ENCODE results near the gene CDC42EP3. TPM values are rescaled to one million over a fixed set of nuclear protein-coding genes. Genes with fewer than 3 reads are reported as not detected.

Gene CDC42EP3
- total and polyA plus RNA-seq, 3 donors from 2014 or later = 44.3 to 107 (median 50.6) TPM

DNA sequence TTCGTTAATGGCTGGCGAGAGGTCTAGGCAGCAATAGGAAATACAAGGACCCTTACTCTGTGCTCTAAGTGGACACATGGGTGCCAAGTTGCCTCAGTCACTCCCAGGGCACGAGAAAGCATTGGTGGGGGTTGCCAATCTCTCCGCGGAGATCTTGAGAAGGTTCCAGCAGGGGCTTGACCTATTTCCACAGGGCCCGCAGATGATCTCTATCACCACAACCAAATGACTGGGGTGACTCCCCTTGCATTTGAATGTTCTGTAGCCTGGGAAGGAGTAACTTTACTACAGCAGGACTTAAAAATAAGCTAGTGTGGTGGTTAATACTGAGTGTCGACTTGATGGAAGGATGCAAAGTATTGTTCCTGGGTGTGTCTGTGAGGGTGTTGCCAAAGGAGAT is 8.1 kb downstream of the CDC42EP3 start:
- Histone ChIP-seq H3K9me3 (no peaks in the 10 kb centered on the region), H3K4me1 (peaks cover 3% of the 10 kb centered on the region), H3K27me3 (no peaks in the 10 kb centered on the region), H3K4me3 (no peak overlapping the region), H3K36me3 (ENCODE audit: low read depth, missing control alignments) (no peaks in the 10 kb centered on the region), H3K27ac (no peak overlapping the region)
- DNase-seq = no peak
- no peak for TF ChIP-seq POLR2A (IDR thresholded peaks at IDR 0.05)
- TF ChIP-seq, protein P1, sequence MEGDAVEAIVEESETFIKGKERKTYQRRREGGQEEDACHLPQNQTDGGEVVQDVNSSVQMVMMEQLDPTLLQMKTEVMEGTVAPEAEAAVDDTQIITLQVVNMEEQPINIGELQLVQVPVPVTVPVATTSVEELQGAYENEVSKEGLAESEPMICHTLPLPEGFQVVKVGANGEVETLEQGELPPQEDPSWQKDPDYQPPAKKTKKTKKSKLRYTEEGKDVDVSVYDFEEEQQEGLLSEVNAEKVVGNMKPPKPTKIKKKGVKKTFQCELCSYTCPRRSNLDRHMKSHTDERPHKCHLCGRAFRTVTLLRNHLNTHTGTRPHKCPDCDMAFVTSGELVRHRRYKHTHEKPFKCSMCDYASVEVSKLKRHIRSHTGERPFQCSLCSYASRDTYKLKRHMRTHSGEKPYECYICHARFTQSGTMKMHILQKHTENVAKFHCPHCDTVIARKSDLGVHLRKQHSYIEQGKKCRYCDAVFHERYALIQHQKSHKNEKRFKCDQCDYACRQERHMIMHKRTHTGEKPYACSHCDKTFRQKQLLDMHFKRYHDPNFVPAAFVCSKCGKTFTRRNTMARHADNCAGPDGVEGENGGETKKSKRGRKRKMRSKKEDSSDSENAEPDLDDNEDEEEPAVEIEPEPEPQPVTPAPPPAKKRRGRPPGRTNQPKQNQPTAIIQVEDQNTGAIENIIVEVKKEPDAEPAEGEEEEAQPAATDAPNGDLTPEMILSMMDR (IDR thresholded peaks at IDR 0.05) = no peak
- intact Hi-C loops (cut with DNase I; ENCODE audit: low total_unique reads) = no loop called here
- WGBS, 2 donors = 89 to 96% methylated on average over 7 of the region's 7 CpGs

DNA sequence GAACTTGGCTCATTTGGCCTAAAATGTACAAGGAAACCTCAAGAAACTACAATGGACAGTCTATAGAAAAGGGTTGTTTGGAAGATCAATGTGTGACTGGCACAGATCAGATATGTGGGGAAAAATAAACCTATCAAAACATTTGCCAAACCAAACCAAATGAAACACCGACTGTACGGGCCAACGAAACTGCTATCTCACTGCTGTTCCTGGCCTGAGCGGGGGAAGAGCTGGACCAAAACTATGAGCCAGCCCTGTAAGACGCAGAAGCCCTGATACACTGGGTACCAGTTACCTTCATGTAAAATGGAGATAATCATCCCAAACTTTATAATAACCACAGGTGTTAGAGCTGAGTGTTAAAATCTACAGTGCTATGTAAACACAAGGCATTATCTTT is 11.7 kb downstream of the CDC42EP3 start:
- no peak for TF ChIP-seq POLR2A (IDR thresholded peaks at IDR 0.05)
- TF ChIP-seq, protein P1 (IDR thresholded peaks at IDR 0.05) = no peak
- Histone ChIP-seq H3K4me1 (peaks cover 2% of the 10 kb centered on the region), H3K27ac (peak overlapping the region in 1 of 2 donors; percentile 29)

DNA sequence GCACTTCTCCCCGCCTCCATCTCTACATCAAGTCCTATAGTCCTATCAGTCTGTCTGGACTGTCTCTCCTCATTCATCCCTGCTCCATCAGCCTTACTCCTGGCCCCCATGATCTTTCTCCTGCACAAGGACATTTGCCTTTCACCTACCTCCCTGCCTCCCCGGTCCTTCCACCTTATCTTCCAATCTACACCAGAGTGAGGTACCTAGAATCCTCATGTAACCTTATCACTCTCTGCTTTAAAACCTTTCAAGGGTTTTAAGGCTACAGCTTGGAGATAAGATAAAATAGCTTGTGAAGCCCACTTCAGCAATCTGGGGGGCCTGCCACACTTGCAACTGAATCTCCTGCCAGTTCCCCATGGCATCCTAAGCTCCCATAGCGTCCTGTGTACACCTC is 12.8 kb downstream of the CDC42EP3 start:
- Histone ChIP-seq H3K4me1 (peaks cover 4% of the 10 kb centered on the region), H3K27me3 (no peaks in the 10 kb centered on the region), H3K4me3 (no peak overlapping the region), H3K27ac (peak overlapping the region in 1 of 2 donors; percentile 78), H3K9me3 (no peaks in the 10 kb centered on the region), H3K36me3 (ENCODE audit: low read depth, missing control alignments) (no peaks in the 10 kb centered on the region)
- TF ChIP-seq, protein P1 (IDR thresholded peaks at IDR 0.05) = no peak
- TF ChIP-seq POLR2A (IDR thresholded peaks at IDR 0.05) = no peak
- intact Hi-C loops (cut with DNase I; ENCODE audit: low total_unique reads) = no loop called here
- 90 to 95% methylated on average over 3 of the region's 3 CpGs for WGBS, 2 donors
- DNase-seq = no peak

More for the DNA sequence above, 11.7 kb downstream of the CDC42EP3 start:
- Histone ChIP-seq H3K9me3 (no peaks in the 10 kb centered on the region), H3K27me3 (no peaks in the 10 kb centered on the region), H3K36me3 (ENCODE audit: low read depth, missing control alignments) (no peaks in the 10 kb centered on the region), H3K4me3 (no peak overlapping the region)
- no peak for DNase-seq
- intact Hi-C loops (cut with DNase I; ENCODE audit: low total_unique reads) = no loop called here
- WGBS, 2 donors = 75 to 82% methylated on average over 5 of the region's 5 CpGs

DNA sequence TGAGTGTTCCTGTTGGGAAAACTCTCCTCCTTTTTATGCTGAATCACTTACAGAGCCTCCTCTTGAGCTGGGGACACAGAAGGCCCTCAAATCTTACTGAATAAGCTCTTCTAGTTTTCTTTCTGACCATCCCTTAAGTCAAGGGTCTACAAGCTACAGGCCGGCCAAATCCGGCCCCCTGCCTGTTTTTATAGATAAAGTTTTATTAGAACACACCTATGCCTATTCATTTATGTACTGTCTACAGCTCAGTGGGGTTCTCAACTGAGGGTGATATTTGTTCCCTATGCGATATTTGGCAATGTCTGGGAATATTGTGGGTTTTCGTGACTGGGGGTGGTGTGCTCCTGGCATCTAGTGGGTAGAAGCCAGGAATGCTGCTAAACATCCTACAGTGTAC is 14.0 kb downstream of the CDC42EP3 start:
- Histone ChIP-seq H3K27me3 (no peaks in the 10 kb centered on the region), H3K4me1 (peaks cover 13% of the 10 kb centered on the region), H3K36me3 (ENCODE audit: low read depth, missing control alignments) (no peaks in the 10 kb centered on the region), H3K9me3 (no peaks in the 10 kb centered on the region), H3K27ac (peak overlapping the region in 1 of 2 donors; percentile 78), H3K4me3 (no peak overlapping the region)
- WGBS, 2 donors = 95 to 97% methylated on average over 4 of the region's 4 CpGs
- TF ChIP-seq, protein P1 (IDR thresholded peaks at IDR 0.05) = no peak
- TF ChIP-seq POLR2A (IDR thresholded peaks at IDR 0.05) = no peak
- no peak for DNase-seq
- intact Hi-C loops (cut with DNase I; ENCODE audit: low total_unique reads) = no loop called here

All from testis (tissue), 3 donors.